BE2C (cell line): Measurements from ENCODE around the gene CTTNBP2.

Source experiments
- DNase-seq: peaks from one replicate; pipeline ENCODE4 v3.0.0-alpha.2; 2020
- H3K27me3 ChIP-seq: fragments of 250-450 bp; sonication (Bioruptor Pico); 2 replicates; pipeline ENCODE4 v1.5.1; 2020; ENCODE audit warnings: mild to moderate bottlenecking
- H3K36me3 ChIP-seq: fragments of 250-450 bp; sonication (Bioruptor Pico); 2 replicates; pipeline ENCODE4 v1.5.1; 2020; ENCODE audit warnings: mild to moderate bottlenecking
- H3K4me1 ChIP-seq: fragments of 250-450 bp; sonication (Bioruptor Pico); 2 replicates; pipeline ENCODE4 v1.5.1; 2020
- H3K4me3 ChIP-seq: 2 replicates; pipeline ENCODE4 v1.5.1; 2011; ENCODE audit warnings: low read depth, low read length
- H3K9me3 ChIP-seq: fragments of 250-450 bp; sonication (Bioruptor Pico); 2 replicates; pipeline ENCODE4 v1.5.1; 2020
- CTCF ChIP-seq: IDR thresholded peaks from 2 replicates; pipeline ENCODE4 v1.5.1; 2012; ENCODE audit warnings: mild to moderate bottlenecking, low read depth, low read length

Gene CTTNBP2

GRCh38 chr7:117682681-117683385 is 190.4 kb downstream of the CTTNBP2 start:
- H3K4me3 ChIP-seq: no peak overlapping the region
- no peak for DNase-seq
- no peaks in the 10 kb centered on the region for H3K36me3 ChIP-seq
- H3K4me1 ChIP-seq: no peaks in the 10 kb centered on the region
- TF ChIP-seq CTCF: no peak
- peaks cover 34% of the 10 kb centered on the region for H3K27me3 ChIP-seq
- no peaks in the 10 kb centered on the region for H3K9me3 ChIP-seq

- DNase-seq: no peak
- Histone ChIP-seq H3K36me3 (no peaks in the 10 kb centered on the region), H3K4me3 (no peak overlapping the region), H3K9me3 (no peaks in the 10 kb centered on the region), H3K27me3 (peaks cover 47% of the 10 kb centered on the region), H3K4me1 (no peaks in the 10 kb centered on the region)
- TF ChIP-seq CTCF: no peak
These were observed 194.1 kb downstream of the CTTNBP2 start for GRCh38 chr7:117679120-117679519.

- DNase-seq: no peak
- no peaks in the 10 kb centered on the region for H3K4me1 ChIP-seq
- no peaks in the 10 kb centered on the region for H3K36me3 ChIP-seq
- peaks cover 30% of the 10 kb centered on the region for H3K27me3 ChIP-seq
- H3K4me3 ChIP-seq: no peak overlapping the region
- TF ChIP-seq CTCF: no peak
- no peaks in the 10 kb centered on the region for H3K9me3 ChIP-seq
These were observed 197.5 kb downstream of the CTTNBP2 start for GRCh38 chr7:117675497-117676435.

GRCh38 chr7:117674617-117675016 is 198.6 kb downstream of the CTTNBP2 start:
- no peak for DNase-seq
- TF ChIP-seq CTCF: no peak
- Histone ChIP-seq H3K27me3 (peaks cover 22% of the 10 kb centered on the region), H3K36me3 (no peaks in the 10 kb centered on the region), H3K4me1 (no peaks in the 10 kb centered on the region), H3K9me3 (no peaks in the 10 kb centered on the region), H3K4me3 (no peak overlapping the region)

GRCh38 chr7:117673839-117674238 is 199.4 kb downstream of the CTTNBP2 start:
- H3K4me1 ChIP-seq: no peaks in the 10 kb centered on the region
- no peak overlapping the region for H3K4me3 ChIP-seq
- H3K27me3 ChIP-seq: peaks cover 21% of the 10 kb centered on the region
- no peak for DNase-seq
- TF ChIP-seq CTCF: peak; percentile 20
- H3K9me3 ChIP-seq: no peaks in the 10 kb centered on the region
- no peaks in the 10 kb centered on the region for H3K36me3 ChIP-seq

- no peak for DNase-seq
- no peak for TF ChIP-seq CTCF
- Histone ChIP-seq H3K27me3 (peaks cover 16% of the 10 kb centered on the region), H3K9me3 (no peaks in the 10 kb centered on the region), H3K4me1 (no peaks in the 10 kb centered on the region), H3K36me3 (no peaks in the 10 kb centered on the region), H3K4me3 (no peak overlapping the region)
These were observed 199.9 kb downstream of the CTTNBP2 start for GRCh38 chr7:117673367-117673766.
